Mucosa of stomach (tissue), 1 donor: ENCODE data around the gene MPHOSPH10.
"Not testable (repeated sequence)": the region's sequence is repeated elsewhere in the genome, so short reads cannot be mapped to it uniquely, and the experiment has no call there.

Source experiments
- H3K27me3 ChIP-seq: one replicate; pipeline ENCODE4 v1.7.0; 2013; ENCODE audit warnings: mild to moderate bottlenecking, low read length; ENCODE audit not compliant: control insufficient read depth, insufficient read depth
- H3K36me3 ChIP-seq: one replicate; pipeline ENCODE4 v1.7.0; 2013; ENCODE audit warnings: low read length; ENCODE audit not compliant: control insufficient read depth, insufficient read depth
- H3K4me1 ChIP-seq: one replicate; pipeline ENCODE4 v1.7.0; 2013; ENCODE audit warnings: mild to moderate bottlenecking, low read length; ENCODE audit not compliant: control insufficient read depth, insufficient read depth
- H3K4me3 ChIP-seq: one replicate; pipeline ENCODE4 v1.7.0; 2013; ENCODE audit warnings: low read length
- H3K9ac ChIP-seq: one replicate; pipeline ENCODE4 v1.7.0; 2013; ENCODE audit warnings: mild to moderate bottlenecking, low read length, moderate library complexity
- H3K9me3 ChIP-seq: one replicate; pipeline ENCODE4 v1.7.0; 2013; ENCODE audit warnings: mild to moderate bottlenecking, low read length, moderate library complexity; ENCODE audit not compliant: control insufficient read depth
- donor health status: Pancreatic carcinoma.

Gene MPHOSPH10

GRCh38 chr2:71102981-71103681 lies 27.3 kb upstream of the MPHOSPH10 start:
- no peak overlapping the region for H3K9ac ChIP-seq
- no peaks in the 10 kb centered on the region for H3K9me3 ChIP-seq
- no peaks in the 10 kb centered on the region for H3K27me3 ChIP-seq

GRCh38 chr2:71103809-71104208 lies 26.6 kb upstream of the MPHOSPH10 start:
- Histone ChIP-seq H3K4me1 (no peaks in the 10 kb centered on the region), H3K4me3 (no peak overlapping the region), H3K27me3 (no peaks in the 10 kb centered on the region), H3K9me3 (no peaks in the 10 kb centered on the region), H3K9ac (no peak overlapping the region), H3K36me3 (no peaks in the 10 kb centered on the region)

More at GRCh38 chr2:71102981-71103681, 27.3 kb upstream of the MPHOSPH10 start:
- Histone ChIP-seq H3K4me3 (no peak overlapping the region), H3K36me3 (no peaks in the 10 kb centered on the region), H3K4me1 (no peaks in the 10 kb centered on the region)

- H3K4me3 ChIP-seq, H3K4me1 ChIP-seq, H3K9me3 ChIP-seq, H3K36me3 ChIP-seq, H3K9ac ChIP-seq, H3K27me3 ChIP-seq: not testable (repeated sequence)
Measured at GRCh38 chr2:71106463-71106862, 24.0 kb upstream of the MPHOSPH10 start.

- Histone ChIP-seq H3K27me3 (no peaks in the 10 kb centered on the region), H3K4me3 (no peak overlapping the region), H3K36me3 (no peaks in the 10 kb centered on the region), H3K9ac (no peak overlapping the region), H3K9me3 (no peaks in the 10 kb centered on the region), H3K4me1 (no peaks in the 10 kb centered on the region)
Measured at GRCh38 chr2:71108091-71108490, 22.3 kb upstream of the MPHOSPH10 start.

GRCh38 chr2:71113843-71114242 lies 16.6 kb upstream of the MPHOSPH10 start:
- no peak overlapping the region for H3K9ac ChIP-seq
- no peaks in the 10 kb centered on the region for H3K9me3 ChIP-seq
- H3K4me1 ChIP-seq: no peaks in the 10 kb centered on the region
- H3K4me3 ChIP-seq: no peak overlapping the region
- H3K36me3 ChIP-seq: no peaks in the 10 kb centered on the region
- no peaks in the 10 kb centered on the region for H3K27me3 ChIP-seq

GRCh38 chr2:71117063-71117462 lies 13.4 kb upstream of the MPHOSPH10 start:
- Histone ChIP-seq H3K4me1 (no peaks in the 10 kb centered on the region), H3K4me3 (no peak overlapping the region), H3K36me3 (no peaks in the 10 kb centered on the region), H3K9me3 (no peaks in the 10 kb centered on the region), H3K9ac (no peak overlapping the region), H3K27me3 (no peaks in the 10 kb centered on the region)

GRCh38 chr2:71120195-71120594 lies 10.2 kb upstream of the MPHOSPH10 start:
- H3K4me3 ChIP-seq: no peak overlapping the region
- no peak overlapping the region for H3K9ac ChIP-seq
- no peaks in the 10 kb centered on the region for H3K9me3 ChIP-seq
- no peaks in the 10 kb centered on the region for H3K36me3 ChIP-seq
- H3K4me1 ChIP-seq: no peaks in the 10 kb centered on the region
- H3K27me3 ChIP-seq: no peaks in the 10 kb centered on the region

GRCh38 chr2:71121479-71121878 lies 9.0 kb upstream of the MPHOSPH10 start:
- H3K9me3 ChIP-seq: no peaks in the 10 kb centered on the region
- H3K36me3 ChIP-seq: no peaks in the 10 kb centered on the region
- no peaks in the 10 kb centered on the region for H3K4me1 ChIP-seq
- H3K27me3 ChIP-seq: no peaks in the 10 kb centered on the region
- no peak overlapping the region for H3K4me3 ChIP-seq
- no peak overlapping the region for H3K9ac ChIP-seq

GRCh38 chr2:71122387-71123298 lies 7.8 kb upstream of the MPHOSPH10 start:
- Histone ChIP-seq H3K9me3 (no peaks in the 10 kb centered on the region), H3K27me3 (no peaks in the 10 kb centered on the region), H3K36me3 (no peaks in the 10 kb centered on the region), H3K4me1 (no peaks in the 10 kb centered on the region), H3K9ac (no peak overlapping the region), H3K4me3 (no peak overlapping the region)

GRCh38 chr2:71125506-71126294 lies 4.7 kb upstream of the MPHOSPH10 start:
- Histone ChIP-seq H3K4me1 (no peaks in the 10 kb centered on the region), H3K9ac (no peak overlapping the region), H3K27me3 (no peaks in the 10 kb centered on the region), H3K9me3 (no peaks in the 10 kb centered on the region), H3K36me3 (no peaks in the 10 kb centered on the region), H3K4me3 (no peak overlapping the region)

GRCh38 chr2:71126957-71127356 lies 3.5 kb upstream of the MPHOSPH10 start:
- Histone ChIP-seq H3K27me3 (no peaks in the 10 kb centered on the region), H3K4me1 (no peaks in the 10 kb centered on the region), H3K4me3 (no peak overlapping the region), H3K36me3 (no peaks in the 10 kb centered on the region), H3K9me3 (no peaks in the 10 kb centered on the region), H3K9ac (no peak overlapping the region)
